ENCODE measurements around the gene CARD10.

GRCh38 chr22:37504964-37505363, 14.3 kb downstream of the CARD10 start:
- TF ChIP-seq, protein P1, sequence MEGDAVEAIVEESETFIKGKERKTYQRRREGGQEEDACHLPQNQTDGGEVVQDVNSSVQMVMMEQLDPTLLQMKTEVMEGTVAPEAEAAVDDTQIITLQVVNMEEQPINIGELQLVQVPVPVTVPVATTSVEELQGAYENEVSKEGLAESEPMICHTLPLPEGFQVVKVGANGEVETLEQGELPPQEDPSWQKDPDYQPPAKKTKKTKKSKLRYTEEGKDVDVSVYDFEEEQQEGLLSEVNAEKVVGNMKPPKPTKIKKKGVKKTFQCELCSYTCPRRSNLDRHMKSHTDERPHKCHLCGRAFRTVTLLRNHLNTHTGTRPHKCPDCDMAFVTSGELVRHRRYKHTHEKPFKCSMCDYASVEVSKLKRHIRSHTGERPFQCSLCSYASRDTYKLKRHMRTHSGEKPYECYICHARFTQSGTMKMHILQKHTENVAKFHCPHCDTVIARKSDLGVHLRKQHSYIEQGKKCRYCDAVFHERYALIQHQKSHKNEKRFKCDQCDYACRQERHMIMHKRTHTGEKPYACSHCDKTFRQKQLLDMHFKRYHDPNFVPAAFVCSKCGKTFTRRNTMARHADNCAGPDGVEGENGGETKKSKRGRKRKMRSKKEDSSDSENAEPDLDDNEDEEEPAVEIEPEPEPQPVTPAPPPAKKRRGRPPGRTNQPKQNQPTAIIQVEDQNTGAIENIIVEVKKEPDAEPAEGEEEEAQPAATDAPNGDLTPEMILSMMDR (conservative IDR thresholded peaks at IDR 0.05) = no peak
- TF ChIP-seq EZH2 (IDR thresholded peaks at IDR 0.05; ENCODE audit: low read depth) = no peak
